Jurkat, Clone E6-1 (cell line): ENCODE data around the gene TSSK6.
A peak's percentile ranks its signal among the peaks of the same experiment; 100 is the strongest.

Experiments
- DNase-seq: peaks from one replicate; pipeline ENCODE4 v3.0.0-alpha.2; 2011; ENCODE audit warnings: low read depth, low spot score
- H3K4me3 ChIP-seq: 2 replicates; pipeline ENCODE4 v1.5.1; 2011; ENCODE audit warnings: mild to moderate bottlenecking, low read length, control low read depth, moderate library complexity

Gene TSSK6

GRCh38 chr19:19533841-19534240 lies 18.5 kb upstream of the TSSK6 start:
- no peak overlapping the region for H3K4me3 ChIP-seq
- no peak for DNase-seq

DNA sequence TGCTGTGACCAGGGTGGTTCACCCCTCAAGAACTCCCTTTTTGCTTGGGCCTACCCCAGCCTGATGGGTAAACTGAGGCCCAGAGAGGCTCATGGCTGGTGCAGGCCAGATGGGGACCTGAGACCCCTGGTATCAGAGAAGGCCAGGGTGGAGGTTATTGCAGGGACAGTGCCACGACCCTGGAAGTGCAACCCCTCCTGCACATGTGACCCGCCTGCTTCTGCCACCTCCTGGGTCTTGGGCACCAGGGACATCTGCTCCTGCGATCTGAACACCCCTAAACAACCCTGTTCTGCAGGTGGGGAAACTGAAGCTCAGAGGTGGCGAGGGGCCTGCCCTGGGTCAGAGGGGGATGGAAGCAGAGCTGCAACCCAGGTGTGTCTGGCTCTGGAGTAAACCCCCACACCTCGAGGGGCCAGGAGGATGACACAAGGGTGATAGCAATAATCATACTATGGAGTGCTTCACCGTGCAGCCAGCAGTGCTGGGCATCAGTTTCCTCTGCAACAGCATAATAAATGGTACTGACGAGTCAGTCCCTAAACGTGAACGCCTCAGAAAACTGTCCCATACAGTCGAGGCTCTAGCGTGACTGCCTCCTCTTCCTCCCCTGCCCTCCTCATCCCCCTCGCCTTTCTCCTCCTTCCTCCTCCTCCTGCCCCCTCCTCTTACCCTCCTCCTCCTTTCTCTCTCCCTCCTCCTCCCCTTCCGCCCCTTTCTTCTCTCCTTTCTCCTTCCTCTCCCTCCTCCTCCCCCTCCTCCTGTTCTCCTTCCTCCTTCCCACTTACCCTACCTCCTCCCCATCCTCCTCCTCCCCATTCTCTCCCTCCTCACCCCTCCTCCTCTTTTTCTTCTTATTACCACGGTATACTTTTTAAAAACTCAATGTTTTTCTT lies 17.7 kb upstream of the TSSK6 start:
- no peak overlapping the region for H3K4me3 ChIP-seq
- no peak for DNase-seq

GRCh38 chr19:19531951-19532805 lies 16.8 kb upstream of the TSSK6 start:
- H3K4me3 ChIP-seq, result no peak overlapping the region
- peak; percentile 26 for DNase-seq

- no peak overlapping the region for H3K4me3 ChIP-seq
- no peak for DNase-seq
Measured at GRCh38 chr19:19530889-19531288, 15.5 kb upstream of the TSSK6 start.

DNA sequence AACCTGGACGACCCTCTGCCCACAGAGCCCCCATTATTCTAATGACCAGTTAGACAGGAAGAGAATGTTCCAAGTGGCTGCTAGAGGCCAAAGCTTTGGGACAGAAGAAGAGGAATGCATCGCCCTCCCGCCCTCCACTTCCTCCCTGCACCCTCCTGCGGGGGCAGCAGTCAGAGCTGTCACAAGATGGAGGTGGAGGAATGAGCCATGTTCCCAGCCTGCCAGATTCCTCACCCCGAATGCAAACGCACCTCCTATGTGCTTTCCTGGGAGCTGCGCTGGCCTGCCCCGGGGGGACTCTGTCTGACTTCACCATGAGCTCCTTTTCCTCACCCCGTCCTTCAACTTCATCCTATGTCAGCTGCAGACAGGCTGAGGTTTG lies 15.1 kb upstream of the TSSK6 start:
- no peak overlapping the region for H3K4me3 ChIP-seq
- no peak for DNase-seq

- no peak for DNase-seq
- H3K4me3 ChIP-seq, result no peak overlapping the region
Measured at GRCh38 chr19:19529783-19530422, 14.6 kb upstream of the TSSK6 start.

- no peak for DNase-seq
- no peak within 1 kb of the TSS for H3K4me3 ChIP-seq
Measured at GRCh38 chr19:19528721-19529490, 13.6 kb upstream of the TSSK6 start, which contains the start of gene YJEFN3. Gene YJEFN3 (plus strand): TSS chr19:19528911. CDS start chr19:19528933, 22 bp downstream.

- no peak overlapping the region for H3K4me3 ChIP-seq
- DNase-seq, result no peak
Measured at GRCh38 chr19:19527674-19528625, 12.6 kb upstream of the TSSK6 start.

DNA sequence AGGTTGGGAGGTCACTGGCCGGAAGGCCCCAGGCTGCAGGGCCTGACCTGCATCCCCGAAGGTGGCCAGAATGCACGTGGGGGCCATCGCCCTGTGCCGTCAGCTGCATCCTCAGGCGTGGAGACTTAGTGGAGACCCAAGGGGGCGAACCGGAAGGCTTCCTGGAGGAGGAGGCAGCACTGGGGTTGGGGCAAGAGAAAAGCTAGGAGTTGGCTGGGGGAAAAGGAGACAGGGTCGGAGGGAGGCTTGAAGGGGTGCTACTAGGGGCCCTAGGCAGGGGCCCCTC lies 12.0 kb upstream of the TSSK6 start:
- no peak overlapping the region for H3K4me3 ChIP-seq
- no peak for DNase-seq

- peak; percentile 28 for DNase-seq
- no peak overlapping the region for H3K4me3 ChIP-seq
Measured at GRCh38 chr19:19526581-19527370, 11.4 kb upstream of the TSSK6 start.

DNA sequence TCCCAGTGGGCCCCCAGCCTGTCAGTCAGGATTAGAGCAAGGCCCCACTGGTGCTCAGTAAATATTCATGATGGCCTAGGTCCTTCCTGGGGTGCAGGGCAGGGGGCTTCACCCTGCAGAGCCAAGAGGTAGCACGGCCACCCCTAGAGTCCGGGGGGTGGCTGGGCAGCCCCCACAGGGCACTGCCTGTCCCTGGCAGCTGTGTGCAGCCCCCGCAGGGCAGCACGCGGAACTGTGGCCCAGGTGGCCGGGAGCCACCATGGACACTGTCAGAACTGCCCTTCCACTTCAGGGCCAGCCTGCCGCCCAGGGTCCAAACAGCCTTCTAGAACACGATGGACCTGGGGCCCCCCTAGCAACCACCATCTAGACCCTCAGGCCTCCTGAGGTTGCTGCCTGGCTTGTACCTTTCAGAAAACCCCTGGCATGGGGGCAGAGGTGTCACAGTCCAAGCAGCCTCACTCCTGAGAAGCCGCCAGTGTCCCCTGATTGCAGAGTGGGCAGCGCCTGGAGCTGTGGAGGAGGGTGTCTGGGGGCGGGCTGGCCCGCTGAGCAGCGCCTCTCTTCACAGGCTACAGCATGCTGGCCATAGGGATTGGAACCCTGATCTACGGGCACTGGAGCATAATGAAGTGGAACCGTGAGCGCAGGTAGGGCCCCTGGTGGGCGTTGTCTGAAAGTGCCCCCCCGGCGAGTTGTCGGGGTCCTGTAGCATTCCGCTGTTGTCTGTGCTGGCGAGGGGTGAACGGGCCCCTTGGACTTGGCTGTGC lies 10.4 kb upstream of the TSSK6 start:
- no peak overlapping the region for H3K4me3 ChIP-seq
- DNase-seq, result no peak

- H3K4me3 ChIP-seq, result no peak overlapping the region
- DNase-seq, result no peak
Measured at GRCh38 chr19:19524053-19524452, 8.7 kb upstream of the TSSK6 start.

GRCh38 chr19:19523177-19523576 lies 7.8 kb upstream of the TSSK6 start:
- H3K4me3 ChIP-seq, result no peak overlapping the region
- no peak for DNase-seq

DNA sequence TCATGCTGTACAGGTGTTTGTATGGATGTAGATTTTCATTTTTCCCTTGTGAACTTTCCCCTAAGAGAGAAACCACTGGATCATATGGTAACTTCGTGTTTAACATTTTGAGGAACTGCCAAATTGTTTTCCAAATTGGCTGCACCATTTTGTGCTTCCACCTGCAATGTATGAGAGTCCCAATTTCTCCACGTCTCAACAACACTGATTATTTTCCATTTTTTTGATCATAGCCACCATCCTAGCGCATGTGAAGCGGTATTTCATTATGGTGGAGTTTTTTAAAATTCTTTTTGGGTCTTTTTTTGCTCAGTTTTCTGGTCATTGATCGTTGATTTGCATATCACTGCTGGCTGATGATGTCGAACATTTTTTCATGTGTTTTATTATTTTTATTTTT lies 5.6 kb upstream of the TSSK6 start:
- no peak overlapping the region for H3K4me3 ChIP-seq
- no peak for DNase-seq

DNA sequence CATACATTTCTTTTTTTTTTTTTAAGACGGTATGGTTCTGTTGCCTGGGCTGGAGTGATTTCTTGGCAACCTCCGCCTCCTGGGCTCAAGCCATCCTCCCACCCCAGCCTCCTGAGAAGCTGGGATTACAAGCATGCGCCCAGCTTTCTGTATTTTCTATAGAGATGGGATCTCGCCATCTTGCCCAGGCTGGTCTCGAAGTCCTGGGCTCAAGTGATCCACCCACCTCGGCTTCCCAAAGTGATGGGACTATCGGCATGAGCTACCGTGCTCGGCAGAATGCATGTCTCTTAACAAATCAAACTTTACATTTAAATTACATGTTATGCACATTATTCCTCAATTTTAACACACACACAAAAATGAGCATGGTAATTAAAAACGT lies 1.9 kb upstream of the TSSK6 start:
- DNase-seq, result no peak
- peak overlapping the region; percentile 96 for H3K4me3 ChIP-seq

- H3K4me3 ChIP-seq, result peak within 1 kb of the TSS; percentile 96
- DNase-seq, result peak; percentile 86
Measured at GRCh38 chr19:19515642-19516519, 533 bp upstream of the TSSK6 start, which contains the start of gene NDUFA13. Gene NDUFA13 (plus strand): TSS chr19:19516225. CDS start chr19:19516239, 14 bp downstream.
